ENCODE results near the gene TAAR5.

DNA sequence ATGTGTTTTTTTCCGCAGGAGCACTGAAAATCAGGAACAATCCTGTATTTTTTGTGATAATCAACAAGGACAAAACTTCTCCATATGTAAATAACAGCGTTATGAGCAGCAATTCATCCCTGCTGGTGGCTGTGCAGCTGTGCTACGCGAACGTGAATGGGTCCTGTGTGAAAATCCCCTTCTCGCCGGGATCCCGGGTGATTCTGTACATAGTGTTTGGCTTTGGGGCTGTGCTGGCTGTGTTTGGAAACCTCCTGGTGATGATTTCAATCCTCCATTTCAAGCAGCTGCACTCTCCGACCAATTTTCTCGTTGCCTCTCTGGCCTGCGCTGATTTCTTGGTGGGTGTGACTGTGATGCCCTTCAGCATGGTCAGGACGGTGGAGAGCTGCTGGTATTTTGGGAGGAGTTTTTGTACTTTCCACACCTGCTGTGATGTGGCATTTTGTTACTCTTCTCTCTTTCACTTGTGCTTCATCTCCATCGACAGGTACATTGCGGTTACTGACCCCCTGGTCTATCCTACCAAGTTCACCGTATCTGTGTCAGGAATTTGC lies 19.2 kb downstream of the TAAR5 start, which contains the start of gene TAAR6:
- TF ChIP-seq, protein P1, sequence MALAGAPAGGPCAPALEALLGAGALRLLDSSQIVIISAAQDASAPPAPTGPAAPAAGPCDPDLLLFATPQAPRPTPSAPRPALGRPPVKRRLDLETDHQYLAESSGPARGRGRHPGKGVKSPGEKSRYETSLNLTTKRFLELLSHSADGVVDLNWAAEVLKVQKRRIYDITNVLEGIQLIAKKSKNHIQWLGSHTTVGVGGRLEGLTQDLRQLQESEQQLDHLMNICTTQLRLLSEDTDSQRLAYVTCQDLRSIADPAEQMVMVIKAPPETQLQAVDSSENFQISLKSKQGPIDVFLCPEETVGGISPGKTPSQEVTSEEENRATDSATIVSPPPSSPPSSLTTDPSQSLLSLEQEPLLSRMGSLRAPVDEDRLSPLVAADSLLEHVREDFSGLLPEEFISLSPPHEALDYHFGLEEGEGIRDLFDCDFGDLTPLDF (CRISPR knock-in tag; IDR thresholded peaks at IDR 0.05): no peak
- no peak for TF ChIP-seq PRRX2 (CRISPR knock-in tag; IDR thresholded peaks at IDR 0.05)
- TF ChIP-seq, protein P2, sequence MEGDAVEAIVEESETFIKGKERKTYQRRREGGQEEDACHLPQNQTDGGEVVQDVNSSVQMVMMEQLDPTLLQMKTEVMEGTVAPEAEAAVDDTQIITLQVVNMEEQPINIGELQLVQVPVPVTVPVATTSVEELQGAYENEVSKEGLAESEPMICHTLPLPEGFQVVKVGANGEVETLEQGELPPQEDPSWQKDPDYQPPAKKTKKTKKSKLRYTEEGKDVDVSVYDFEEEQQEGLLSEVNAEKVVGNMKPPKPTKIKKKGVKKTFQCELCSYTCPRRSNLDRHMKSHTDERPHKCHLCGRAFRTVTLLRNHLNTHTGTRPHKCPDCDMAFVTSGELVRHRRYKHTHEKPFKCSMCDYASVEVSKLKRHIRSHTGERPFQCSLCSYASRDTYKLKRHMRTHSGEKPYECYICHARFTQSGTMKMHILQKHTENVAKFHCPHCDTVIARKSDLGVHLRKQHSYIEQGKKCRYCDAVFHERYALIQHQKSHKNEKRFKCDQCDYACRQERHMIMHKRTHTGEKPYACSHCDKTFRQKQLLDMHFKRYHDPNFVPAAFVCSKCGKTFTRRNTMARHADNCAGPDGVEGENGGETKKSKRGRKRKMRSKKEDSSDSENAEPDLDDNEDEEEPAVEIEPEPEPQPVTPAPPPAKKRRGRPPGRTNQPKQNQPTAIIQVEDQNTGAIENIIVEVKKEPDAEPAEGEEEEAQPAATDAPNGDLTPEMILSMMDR (IDR thresholded peaks at IDR 0.05): no peak
- TF ChIP-seq, protein P3, sequence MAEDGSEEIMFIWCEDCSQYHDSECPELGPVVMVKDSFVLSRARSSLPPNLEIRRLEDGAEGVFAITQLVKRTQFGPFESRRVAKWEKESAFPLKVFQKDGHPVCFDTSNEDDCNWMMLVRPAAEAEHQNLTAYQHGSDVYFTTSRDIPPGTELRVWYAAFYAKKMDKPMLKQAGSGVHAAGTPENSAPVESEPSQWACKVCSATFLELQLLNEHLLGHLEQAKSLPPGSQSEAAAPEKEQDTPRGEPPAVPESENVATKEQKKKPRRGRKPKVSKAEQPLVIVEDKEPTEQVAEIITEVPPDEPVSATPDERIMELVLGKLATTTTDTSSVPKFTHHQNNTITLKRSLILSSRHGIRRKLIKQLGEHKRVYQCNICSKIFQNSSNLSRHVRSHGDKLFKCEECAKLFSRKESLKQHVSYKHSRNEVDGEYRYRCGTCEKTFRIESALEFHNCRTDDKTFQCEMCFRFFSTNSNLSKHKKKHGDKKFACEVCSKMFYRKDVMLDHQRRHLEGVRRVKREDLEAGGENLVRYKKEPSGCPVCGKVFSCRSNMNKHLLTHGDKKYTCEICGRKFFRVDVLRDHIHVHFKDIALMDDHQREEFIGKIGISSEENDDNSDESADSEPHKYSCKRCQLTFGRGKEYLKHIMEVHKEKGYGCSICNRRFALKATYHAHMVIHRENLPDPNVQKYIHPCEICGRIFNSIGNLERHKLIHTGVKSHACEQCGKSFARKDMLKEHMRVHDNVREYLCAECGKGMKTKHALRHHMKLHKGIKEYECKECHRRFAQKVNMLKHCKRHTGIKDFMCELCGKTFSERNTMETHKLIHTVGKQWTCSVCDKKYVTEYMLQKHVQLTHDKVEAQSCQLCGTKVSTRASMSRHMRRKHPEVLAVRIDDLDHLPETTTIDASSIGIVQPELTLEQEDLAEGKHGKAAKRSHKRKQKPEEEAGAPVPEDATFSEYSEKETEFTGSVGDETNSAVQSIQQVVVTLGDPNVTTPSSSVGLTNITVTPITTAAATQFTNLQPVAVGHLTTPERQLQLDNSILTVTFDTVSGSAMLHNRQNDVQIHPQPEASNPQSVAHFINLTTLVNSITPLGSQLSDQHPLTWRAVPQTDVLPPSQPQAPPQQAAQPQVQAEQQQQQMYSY (CRISPR knock-in tag; IDR thresholded peaks at IDR 0.05): no peak
